Stimulated activated CD4-positive, alpha-beta T cell treated with anti-CD3 and anti-CD28 coated beads, Interleukin-4, amount 100 ng/mL, for 48 hours (primary cell): ENCODE measurements around the gene SEC14L1.
"Not testable (repeated sequence)": the region's sequence is repeated elsewhere in the genome, so short reads cannot be mapped to it uniquely, and the experiment has no call there.

ENCODE experiments used
- DNase-seq, 2 donors: peaks; one replicate each; pipeline ENCODE4 v3.0.0-alpha.2; 2020; ENCODE audit warnings: low read depth in 2 of 2

The SEC14L1 gene

GRCh38 chr17:77140878-77141767, at the start of gene SEC14L1:
Gene SEC14L1, plus strand, starts transcription at chr17:77140969. Its CDS starts 2,628 bp downstream, at chr17:77143597.
- peak in 1 of 2 donors; percentile 12 for DNase-seq

- no peak for DNase-seq
Observed at GRCh38 chr17:77092025-77092424, 48.7 kb upstream of the SEC14L1 start.

DNA sequence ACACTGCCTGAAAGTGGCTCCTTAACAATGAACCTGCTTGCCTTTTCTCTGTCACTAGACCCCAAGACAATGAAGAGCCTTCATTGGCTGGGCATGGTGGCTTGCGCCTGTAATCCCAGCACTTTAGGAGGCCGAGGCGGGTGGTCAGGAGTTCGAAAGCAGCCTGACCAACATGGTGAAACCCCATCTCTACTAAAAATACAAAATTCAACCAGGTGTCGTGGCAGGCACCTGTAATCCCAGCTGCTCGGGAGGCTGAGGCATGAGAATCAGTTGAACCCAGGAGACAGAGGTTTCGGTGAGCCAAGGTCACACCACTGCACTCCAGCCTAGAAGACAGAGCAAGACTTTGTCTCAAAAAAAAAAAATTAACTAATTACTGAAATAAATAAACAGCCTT, 45.3 kb upstream of the SEC14L1 start:
- DNase-seq = no peak

DNA sequence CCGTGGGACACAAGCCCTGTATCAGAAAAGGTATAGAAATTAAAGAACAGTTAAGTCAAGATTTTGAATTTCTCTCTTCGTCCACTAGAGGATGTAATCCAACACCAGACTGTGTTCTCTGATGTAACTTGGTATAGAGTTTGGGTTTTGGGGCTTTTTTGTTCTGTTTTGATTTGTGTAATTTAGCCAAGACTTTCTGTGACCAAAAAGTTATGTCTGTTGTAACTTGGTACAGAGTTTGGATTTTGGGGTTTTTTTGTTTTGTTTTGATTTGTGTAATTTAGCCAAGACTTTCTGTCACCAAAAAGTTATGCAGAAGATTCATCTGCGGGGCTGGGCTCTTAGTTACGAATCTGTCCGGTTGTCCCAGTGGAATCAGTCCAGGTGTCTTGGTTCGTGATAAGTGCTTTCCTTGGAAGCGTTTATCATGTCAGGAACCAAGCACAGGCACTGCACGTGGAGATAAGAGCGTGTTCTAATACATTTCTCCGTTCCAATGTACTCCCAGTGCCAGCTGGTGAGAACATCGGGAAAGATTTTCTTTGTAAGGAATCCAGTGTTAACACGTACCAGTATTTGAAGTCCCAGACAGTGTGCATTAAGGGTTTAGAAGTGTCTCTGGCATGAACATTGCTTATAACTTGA, 44.1 kb upstream of the SEC14L1 start:
- DNase-seq = no peak

- no peak for DNase-seq
Observed at GRCh38 chr17:77097631-77098180, 43.1 kb upstream of the SEC14L1 start.

DNA sequence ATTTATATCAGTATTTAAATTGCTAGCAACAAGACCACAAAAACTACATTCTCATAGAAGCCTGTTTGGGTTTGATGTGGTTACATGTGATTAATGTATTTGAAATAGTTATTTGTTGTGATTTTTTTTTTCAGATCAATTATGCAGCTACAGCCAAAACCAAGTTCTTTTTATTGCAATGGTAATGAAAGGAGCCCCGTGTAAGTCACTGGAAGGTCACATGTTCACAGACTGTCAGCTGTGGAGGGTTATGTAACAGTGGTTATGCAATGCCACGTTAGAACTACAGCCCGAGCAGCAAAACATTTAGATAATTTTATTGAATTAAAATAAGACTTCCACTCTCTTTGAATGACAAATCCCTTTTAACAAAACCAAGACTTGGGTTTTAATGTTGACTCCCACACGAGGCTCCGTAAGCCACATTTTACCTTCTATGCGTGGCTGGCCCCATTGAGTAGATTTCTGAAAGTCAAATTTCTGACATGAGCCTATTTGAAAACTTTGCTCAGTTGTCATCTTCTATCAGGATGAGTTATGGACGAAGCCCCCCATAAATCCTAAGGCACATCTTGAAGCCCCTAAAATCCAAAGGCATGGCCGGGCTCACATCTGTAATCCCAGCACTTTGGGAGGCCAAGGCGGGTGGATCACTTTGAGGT, 41.8 kb upstream of the SEC14L1 start:
- no peak for DNase-seq

GRCh38 chr17:77099997-77100396, 40.8 kb upstream of the SEC14L1 start:
- no peak for DNase-seq

DNA sequence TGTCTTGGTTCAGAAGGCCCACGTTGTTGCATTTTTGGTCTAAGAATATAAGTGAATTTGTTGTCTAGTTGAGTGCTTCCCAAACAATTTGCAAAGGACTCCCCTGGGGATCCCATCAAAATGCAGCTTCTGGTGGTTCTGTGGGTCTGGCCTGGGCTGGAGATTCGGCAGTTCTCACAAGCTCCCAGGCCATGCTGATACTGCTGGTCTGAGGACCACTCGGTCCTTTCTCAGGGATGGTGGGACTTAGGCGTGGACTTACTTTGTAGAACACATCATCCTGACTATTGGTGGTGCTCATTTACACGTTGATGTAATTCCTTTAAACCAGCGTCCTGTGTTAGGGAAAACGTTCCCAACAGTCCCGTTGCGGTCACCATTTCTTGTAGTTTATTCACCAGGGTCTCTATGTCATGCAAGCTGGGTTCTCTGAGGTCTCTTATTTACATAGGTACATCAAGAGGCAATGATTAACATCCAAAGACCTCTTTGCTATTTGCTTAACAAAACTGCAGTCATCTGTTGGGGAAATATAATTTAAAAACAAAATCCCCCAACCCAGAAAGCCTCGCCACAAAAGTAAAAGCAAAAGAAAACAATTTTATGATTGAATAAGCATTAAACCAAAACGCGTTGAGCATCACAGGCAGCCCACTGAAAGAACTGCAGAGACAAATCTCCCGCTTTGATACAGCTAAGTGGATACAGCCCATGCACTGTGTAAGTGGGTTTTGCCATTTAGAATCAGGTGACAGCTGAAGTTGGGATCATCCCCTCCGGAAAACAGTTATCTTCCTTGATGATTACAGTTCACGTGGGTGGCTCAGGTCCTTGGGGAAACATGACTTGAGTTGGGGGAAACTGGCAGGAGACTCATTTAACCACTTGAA, 39.0 kb upstream of the SEC14L1 start:
- DNase-seq = no peak

DNA sequence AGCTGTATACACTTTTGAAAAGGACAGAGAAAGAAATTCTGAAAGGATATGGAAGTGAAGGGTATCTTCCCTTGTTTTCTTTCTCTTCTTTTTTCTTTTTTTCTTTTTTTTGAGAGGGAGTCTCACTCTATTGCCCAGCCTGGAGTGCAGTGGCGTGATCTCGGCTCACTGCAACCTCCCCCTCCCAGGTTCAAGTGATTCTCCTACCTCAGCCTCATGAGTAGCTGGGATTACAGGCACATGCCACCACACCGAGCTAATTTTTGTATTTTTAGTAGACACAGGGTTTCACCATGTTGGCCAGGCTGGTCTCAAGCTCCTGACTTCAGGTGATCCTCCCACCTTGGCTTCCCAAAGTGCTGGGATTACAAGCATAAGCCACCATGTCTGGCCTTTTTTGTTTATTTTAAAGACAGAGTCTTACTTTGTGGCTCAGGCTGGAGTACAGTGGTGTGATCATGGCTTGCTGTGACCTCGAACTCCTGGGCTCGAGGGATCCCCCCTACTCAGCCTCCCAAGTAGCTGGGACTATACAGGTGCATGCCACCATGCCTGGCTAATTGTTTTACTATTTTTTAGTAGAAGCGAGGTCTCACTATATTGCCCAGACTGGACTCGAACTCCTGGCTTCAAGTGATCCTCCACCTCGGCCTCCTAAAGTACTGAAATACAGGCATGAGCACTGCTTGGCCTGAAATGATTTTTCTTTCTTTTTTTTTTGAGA, 38.2 kb upstream of the SEC14L1 start:
- DNase-seq = not testable (repeated sequence)

- no peak for DNase-seq
Observed at GRCh38 chr17:77105706-77106105, 35.1 kb upstream of the SEC14L1 start.

DNA sequence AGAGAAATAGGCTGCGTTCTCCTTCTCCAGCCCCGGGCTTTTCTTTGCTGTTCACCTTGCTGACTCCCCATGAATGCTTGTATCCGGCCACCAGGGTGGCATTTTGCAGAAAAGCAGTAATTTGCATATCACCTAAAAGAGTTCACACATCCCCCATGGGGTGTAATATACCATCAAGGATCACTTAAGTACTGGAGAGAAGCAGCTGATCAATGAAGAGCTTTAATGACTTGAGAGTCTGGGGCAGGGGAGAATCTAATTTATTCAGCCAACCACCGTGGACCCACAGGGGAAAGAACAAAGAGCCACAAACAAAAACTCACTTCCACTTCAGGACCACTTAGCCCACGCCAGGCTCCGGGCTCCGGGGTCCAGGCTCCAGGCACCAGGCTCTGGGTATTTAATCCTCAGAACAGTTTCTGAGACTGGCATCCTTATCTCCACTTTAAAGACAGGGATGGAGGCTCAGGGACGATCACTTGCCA, 33.9 kb upstream of the SEC14L1 start:
- DNase-seq = no peak

GRCh38 chr17:77107506-77108433, 33.0 kb upstream of the SEC14L1 start:
- DNase-seq = peak in 1 of 2 donors; percentile 41

DNA sequence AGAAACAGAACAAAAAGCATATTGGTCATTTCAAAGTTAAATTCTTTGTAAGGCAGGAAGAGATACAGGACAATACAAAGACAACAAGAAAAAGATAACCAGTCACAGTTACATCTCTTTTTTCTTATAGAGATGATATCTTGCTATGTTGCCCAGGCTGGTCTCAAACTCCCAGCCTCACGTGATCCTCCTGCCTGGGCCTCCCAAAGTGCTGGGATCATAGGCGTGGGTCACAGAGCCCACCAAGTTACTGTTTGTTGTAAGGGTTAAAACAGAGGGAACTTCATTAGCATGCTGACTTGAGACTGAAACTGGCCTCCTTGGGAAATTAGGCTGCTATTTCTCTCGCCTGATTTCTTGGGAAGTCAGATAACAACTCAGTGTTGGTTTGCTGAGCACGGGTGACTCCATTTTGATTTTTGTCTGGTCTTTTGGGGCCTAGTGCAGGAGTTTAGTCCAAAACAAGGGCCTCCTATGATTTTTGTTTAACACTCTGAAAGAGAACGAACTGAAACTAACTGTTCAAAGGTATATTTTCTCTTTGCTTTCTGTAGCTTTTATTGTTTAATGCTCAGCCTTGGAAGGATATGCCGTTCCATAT, 31.5 kb upstream of the SEC14L1 start:
- DNase-seq = no peak

DNA sequence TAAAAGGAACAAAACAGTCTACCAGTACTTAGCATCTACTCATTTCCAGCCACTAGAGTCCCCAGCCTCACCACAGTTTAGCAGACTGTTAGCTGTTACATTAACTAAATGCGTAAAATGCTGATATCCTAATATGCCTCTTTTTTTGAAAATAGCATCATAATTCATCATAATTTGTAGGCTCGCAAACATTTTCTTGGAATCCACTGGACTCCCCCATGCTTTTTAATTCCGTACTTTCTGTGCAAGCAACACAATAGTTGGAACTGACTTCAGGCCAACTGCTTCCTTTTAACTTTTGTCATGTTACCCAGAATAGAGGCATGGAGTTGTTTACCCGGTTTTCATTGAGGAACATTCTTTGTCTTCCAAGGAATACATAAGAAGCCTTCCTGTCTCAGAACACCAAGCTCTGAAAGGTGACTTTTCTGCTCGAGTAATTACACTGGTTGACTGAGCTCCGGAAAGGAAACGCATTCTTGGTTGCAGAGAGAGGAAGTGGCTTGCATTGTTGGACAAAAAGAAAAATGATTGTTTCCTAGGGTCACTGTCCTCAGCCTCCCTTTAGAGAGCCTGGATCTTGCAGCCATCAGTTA, 30.9 kb upstream of the SEC14L1 start:
- DNase-seq = no peak

DNA sequence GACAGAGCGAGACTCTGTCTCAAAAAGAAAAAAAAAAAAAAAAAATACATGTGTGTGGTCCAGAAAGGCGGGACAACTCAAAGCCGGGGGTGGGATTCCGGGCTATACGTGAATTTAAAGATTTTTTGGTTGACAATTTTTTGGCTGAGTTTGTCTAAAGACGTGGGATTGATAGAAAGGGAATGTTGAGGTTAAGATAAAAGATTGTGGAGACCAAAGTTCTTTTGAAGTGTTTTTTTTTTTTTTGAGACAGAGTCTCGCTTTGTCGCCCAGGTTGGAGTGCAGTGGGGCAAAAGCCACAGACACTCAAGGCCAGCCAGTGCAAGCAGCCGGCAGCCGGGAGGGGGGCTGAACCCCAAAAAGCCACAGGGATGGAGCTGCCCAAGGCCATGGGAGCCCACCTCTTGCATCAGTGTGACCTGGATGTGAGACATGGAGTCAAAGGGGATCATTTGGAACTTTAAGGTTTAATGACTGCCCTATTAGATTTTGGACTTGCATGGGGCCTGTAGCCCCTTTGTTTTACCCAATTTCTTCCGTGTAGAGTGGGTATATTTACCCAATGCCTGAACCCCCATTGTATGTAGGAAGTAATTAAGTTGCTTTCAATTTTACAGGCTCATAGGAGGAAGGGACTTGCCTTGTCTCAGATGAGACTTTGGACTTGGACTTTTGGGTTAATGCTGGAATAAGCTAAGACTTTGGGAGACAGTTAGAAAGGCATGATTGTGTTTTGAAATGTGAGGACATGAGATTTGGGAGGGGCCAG, 29.4 kb upstream of the SEC14L1 start:
- DNase-seq = not testable (repeated sequence)

- no peak for DNase-seq
Observed at GRCh38 chr17:77111934-77112296, 28.9 kb upstream of the SEC14L1 start.

GRCh38 chr17:77115510-77115909, 25.3 kb upstream of the SEC14L1 start:
- no peak for DNase-seq

- DNase-seq = no peak
Observed at GRCh38 chr17:77115947-77116346, 24.8 kb upstream of the SEC14L1 start.
